Measurements from ENCODE around the gene NUBPL.

DNA sequence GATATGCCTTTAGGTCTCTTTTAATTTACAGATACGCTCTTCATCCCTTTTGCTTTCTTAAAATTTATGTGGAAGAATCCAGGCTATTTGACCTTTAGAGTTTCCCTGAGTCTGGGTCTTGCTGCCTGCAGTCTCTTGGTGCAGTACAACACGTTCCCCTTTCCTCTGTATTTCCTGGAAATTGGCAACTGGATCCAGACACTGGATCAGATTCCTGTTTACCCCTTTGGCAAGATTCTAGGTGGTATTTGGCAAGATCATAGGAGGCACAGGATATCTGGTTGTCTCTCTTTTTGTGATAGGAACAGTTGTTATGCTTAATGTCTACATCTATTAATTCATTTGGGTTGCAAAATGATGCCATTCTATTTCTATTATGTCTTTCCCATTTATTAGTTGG, 328.1 kb downstream of the NUBPL start:
- TF ChIP-seq, protein P1, sequence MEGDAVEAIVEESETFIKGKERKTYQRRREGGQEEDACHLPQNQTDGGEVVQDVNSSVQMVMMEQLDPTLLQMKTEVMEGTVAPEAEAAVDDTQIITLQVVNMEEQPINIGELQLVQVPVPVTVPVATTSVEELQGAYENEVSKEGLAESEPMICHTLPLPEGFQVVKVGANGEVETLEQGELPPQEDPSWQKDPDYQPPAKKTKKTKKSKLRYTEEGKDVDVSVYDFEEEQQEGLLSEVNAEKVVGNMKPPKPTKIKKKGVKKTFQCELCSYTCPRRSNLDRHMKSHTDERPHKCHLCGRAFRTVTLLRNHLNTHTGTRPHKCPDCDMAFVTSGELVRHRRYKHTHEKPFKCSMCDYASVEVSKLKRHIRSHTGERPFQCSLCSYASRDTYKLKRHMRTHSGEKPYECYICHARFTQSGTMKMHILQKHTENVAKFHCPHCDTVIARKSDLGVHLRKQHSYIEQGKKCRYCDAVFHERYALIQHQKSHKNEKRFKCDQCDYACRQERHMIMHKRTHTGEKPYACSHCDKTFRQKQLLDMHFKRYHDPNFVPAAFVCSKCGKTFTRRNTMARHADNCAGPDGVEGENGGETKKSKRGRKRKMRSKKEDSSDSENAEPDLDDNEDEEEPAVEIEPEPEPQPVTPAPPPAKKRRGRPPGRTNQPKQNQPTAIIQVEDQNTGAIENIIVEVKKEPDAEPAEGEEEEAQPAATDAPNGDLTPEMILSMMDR (IDR thresholded peaks at IDR 0.05; ENCODE audit: low read depth, low read length, poor library complexity, severe bottlenecking), result no peak
- no peak for TF ChIP-seq EZH2phosphoT487 (IDR thresholded peaks at IDR 0.05; ENCODE audit: borderline replicate concordance, low read length)

Measured in DOHH2 (cell line).